Tibial nerve (tissue), 3 donors: ENCODE measurements around the gene GABBR2.
"Not testable (repeated sequence)": the region's sequence is repeated elsewhere in the genome, so short reads cannot be mapped to it uniquely, and the experiment has no call there.

ENCODE experiments used
- CTCF ChIP-seq, 5 experiments: fragments of 200-600 bp in 3 of 5; fragments of 450-650 bp in 2 of 5; sonication (generic) in 3 of 5; IDR thresholded peaks; one replicate each; pipeline ENCODE4 v1.5.1; 2016 to 2019; ENCODE audit warnings: antibody characterized with exemption in 5 of 5, mild to moderate bottlenecking in 3 of 5, moderate library complexity in 2 of 5
- POLR2A ChIP-seq, 2 donors: fragments of 450-650 bp; IDR thresholded peaks; one replicate each; pipeline ENCODE4 v1.6.1; 2017; ENCODE audit warnings: antibody characterized with exemption in 2 of 2, mild to moderate bottlenecking in 2 of 2, moderate library complexity in 2 of 2

- TF ChIP-seq CTCF, POLR2A (IDR thresholded peaks at IDR 0.05): not testable (repeated sequence)
Measured at GRCh38 chr9:98508217-98508919, 200.4 kb downstream of the GABBR2 start.
